Central memory CD4-positive, alpha-beta T cell (primary cell): ENCODE data around the gene CHMP3.

Experiments used
- DNase-seq: peaks from one replicate; pipeline ENCODE4 v3.0.0; 2022

CHMP3 gene

DNA sequence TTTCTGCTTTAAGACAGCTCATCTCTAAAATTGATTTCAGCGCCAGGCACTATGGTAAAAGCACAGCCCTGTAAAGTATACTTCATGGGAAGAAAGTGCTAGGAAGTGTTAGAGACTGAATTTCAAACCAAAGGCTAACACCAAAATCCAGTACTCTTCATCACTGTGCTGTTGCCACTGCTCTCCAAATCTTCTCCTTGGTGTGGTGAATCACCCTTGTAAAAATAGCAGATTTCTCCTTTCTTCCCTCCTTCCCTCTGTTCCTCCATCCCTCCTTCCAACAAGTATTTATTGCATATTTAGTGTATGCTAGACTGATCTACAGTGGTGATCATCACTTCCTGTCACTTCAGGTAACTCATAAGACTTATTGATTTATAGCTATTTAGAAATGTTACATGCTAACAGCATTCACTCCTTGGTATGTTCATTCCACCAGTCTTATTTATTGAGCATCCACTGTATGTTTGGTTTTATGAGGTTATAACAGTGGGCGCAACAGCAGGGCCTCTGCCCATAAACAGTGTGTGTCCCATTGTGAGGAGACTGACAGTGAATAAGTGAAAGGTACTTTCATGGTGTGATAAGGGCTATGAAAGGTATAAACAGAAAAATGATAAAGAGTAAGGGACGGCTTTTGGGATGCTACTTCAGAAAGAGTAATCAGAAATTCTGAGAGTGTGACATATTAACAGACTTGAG, 102.0 kb downstream of the CHMP3 start:
- no peak for DNase-seq

DNA sequence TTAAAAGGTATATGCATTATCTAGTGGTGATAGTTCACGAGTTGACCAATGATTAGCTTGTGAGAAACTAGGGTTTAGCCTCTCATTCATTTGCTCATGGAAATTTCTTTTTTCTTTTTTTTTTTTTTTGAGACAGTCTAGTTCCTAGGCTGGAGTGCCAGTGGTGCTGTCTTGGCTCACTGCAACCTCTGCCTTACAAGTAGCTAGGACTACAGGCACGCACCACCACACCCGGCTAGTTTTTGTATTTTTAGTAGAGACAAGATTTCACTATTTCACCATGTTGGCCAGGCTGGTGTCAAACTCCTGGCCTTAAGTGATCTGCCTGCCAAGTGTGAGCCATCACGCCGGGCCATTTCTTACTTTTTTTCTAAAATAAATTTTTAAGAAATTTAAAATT, 108.1 kb downstream of the CHMP3 start:
- DNase-seq: no peak

DNA sequence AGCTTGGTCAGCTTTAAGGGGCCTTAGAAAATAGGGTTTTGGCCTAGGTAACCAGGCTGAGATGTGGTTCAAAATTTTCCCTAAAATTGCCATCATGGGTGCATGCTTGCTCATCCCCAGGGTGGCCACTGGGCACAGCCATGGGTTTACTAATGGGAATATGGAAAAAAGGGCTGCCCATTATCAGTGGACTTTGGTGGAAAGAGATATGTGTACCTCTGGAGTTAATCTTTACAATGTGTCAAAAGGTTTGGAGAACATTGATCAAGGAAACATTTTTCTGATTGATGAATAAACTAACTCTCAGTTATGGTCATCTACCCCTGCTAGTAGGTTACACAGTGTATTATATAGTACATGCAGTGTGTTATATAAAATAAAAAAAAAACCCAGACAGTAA, 109.0 kb downstream of the CHMP3 start:
- no peak for DNase-seq

DNA sequence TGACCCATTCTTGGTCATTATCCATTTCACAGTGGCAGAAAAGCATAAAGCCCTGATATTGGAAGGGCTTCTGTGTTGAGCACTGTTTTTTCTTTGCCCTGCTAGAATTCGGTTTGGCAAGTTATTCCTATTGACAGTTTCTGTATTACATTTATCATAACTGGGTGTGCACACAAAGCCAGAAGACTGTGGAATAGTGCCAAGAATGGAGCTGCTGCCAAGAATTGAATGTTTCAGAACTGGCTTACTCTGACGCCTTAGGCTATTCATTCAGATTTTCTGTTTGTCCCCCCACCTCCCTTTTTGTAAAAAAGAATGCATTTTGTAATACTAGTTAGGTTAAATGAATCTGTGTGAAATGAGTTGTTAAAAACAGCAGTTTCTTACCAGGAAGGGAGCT, 109.4 kb downstream of the CHMP3 start:
- no peak for DNase-seq
